NCI-H2107 (cell line): ENCODE data around the gene PPHLN1.
"Not testable (repeated sequence)": the region's sequence is repeated elsewhere in the genome, so short reads cannot be mapped to it uniquely, and the experiment has no call there.

Experiments used
- DNase-seq: peaks from one replicate; lab custom pipeline; 2025; lab: John Stamatoyannopoulos, UW

Gene PPHLN1

DNA sequence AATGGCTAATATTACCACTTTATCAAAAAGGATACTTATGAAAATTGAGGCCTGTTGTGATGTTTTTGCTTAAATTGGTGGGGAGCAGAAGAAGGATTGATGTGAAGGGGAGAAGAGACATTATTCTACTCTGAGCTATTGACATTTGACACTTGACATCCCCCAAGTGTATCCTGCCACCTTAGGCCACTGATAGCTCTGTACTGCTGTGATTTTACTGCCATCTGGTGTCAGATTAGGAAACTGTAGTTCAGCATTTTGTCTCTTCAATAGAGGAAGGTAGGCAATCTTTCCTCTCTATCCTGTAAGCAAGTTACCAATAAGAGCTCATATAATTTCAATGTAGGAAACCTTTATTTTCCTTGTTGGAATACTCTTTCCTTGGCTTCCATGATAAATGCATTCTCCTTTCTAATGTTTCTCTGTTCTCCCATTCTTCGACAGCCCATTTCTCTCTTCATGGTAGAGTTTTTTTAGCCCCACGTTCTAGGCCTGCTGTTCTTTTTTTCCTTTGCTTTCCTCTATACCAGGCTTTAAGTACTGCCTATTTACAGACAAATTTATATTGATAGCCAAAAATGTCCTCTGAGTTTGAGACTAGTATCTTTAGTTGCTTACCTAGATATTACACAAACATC is 46.3 kb downstream of the PPHLN1 start:
- peak; percentile 28 for DNase-seq

- no peak for DNase-seq
Observed at GRCh38 chr12:42373669-42374068, 47.7 kb downstream of the PPHLN1 start.

- no peak for DNase-seq
Observed at GRCh38 chr12:42380733-42381132, 54.8 kb downstream of the PPHLN1 start.

DNA sequence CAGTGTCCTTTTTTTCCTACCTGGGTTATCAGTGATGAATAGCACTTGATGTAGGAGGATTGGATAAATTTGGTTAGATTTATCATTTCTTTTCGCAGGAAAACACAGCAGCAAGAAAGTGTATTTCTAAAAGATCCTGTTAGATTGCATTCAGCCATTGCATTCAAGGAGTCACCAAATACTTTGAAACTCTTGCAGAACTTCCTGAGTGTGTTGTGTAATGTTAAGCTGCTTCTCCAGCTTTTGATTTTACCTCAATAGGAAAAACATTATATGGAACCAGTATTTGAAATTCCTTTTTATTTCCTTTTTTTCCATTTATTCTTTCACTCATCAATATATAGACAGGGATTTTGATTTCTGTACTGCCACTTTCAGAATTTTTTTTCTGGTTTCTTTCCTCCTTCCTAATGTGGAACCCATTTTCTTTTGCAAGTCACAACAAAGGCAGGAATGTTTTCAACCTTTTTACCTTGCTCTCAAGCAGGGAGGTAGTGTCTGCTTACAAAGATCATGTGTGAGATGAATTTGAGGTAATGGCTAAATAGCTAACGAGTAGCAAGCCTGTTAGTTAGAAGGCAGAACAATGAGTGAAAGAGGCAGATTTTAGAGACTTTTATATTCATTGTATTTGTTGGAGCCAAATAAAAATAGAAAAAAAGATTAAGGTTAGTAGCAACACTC is 56.2 kb downstream of the PPHLN1 start:
- DNase-seq, result no peak

GRCh38 chr12:42385326-42385841 is 59.4 kb downstream of the PPHLN1 start:
- no peak for DNase-seq

- DNase-seq, result no peak
Observed at GRCh38 chr12:42386308-42386707, 60.3 kb downstream of the PPHLN1 start.

DNA sequence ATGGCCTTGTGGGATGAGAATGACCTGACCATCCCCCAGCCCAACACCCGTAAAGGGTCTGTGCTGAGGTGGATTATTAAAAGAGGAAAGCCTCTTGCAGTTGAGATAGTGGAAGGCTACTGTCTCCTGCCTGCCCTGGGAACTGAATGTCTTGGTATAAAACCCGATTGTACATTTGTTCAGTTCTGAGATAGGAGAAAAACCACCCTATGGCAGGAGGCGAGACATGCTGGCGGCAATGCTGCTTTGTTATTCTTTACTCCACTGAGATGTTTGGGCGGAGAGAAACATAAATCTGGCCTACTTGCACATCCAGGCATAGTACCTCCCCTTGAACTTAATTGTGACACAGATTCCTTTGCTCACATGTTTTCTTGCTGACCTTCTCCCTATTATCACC is 62.1 kb downstream of the PPHLN1 start:
- DNase-seq, result not testable (repeated sequence)

GRCh38 chr12:42394429-42394828 is 68.5 kb downstream of the PPHLN1 start:
- no peak for DNase-seq

GRCh38 chr12:42396473-42397259 is 70.7 kb downstream of the PPHLN1 start:
- DNase-seq, result no peak

- no peak for DNase-seq
Observed at GRCh38 chr12:42402821-42403411, 76.9 kb downstream of the PPHLN1 start.

DNA sequence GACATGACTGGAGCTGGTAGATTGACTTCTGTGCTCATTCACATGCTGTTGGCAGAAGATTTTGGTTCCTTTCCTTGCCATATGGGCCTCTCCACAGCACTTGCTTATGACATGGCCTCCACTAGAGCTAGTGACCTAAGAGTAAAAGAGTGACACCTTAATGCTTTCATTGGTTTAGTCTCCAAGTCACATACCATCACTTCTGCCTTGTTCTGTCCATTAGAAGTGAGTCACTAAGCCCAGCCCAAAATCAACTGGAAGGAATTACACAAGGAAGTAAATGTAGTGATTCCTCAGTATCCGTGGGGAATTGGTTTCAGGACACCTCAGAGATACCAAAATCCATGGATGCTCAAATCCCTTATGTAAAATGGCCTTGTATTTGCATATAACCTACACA is 81.3 kb downstream of the PPHLN1 start:
- no peak for DNase-seq

DNA sequence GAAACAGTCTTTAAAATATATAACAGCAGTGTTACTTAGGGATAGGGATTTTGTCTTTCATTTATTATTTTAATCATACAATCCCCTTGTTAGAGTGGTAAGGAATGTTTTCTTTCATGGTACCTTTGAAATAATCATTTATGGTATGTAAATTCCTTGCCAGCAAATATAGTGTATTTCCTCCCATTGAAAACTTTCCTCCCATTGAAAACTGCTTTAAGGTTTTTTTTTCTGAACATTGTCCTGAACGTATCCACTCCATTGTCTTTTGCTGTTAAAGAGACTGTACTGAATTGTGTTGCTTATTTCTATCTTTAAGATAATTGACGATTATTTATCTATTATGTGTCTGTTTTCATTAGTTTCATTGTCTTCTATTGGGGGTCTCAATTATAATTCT is 83.5 kb downstream of the PPHLN1 start:
- no peak for DNase-seq

DNA sequence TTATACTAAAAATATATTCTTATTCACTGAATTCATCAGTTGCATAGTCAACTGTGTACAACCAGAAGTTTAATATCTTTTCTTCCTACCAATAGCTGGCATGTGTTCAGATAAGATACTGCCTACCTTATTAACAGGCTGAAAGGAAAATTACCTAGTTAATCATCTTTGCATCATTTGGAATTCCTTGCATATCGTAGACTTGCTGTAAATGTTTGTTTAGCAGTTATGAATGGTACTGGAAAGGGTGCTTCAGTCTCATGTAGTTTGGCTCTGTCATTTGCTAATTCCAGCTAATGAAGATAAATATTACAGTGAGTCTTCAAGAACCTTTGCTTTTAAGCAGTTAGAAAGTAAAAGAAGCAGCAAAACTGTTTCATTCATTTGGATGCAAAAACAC is 84.4 kb downstream of the PPHLN1 start:
- no peak for DNase-seq

- no peak for DNase-seq
Observed at GRCh38 chr12:42420395-42420794, 94.4 kb downstream of the PPHLN1 start.

- no peak for DNase-seq
Observed at GRCh38 chr12:42421844-42422779, 96.1 kb downstream of the PPHLN1 start.

- DNase-seq, result no peak
Observed at GRCh38 chr12:42422785-42423184, 96.8 kb downstream of the PPHLN1 start.

- no peak for DNase-seq
Observed at GRCh38 chr12:42426746-42427145, 100.8 kb downstream of the PPHLN1 start.

DNA sequence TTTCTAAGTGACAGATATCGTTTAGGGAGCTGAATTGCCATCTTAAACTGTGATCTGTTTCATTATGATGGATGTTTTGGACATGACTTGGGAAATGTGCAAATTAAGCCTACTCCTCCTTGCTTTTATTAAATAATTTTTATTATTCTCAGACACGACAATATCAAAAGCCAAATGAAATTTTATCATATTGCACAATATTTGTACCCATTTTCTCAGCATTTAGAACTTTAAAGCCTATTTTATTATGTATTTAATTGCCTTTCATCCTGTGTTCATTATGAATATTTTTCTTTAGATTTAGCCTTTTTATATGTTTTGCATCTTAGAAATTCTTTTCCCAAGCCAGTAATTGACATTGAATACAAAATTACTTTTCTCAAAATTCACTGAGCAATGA is 102.9 kb downstream of the PPHLN1 start:
- no peak for DNase-seq

- DNase-seq, result no peak
Observed at GRCh38 chr12:42432517-42433140, 106.7 kb downstream of the PPHLN1 start.

DNA sequence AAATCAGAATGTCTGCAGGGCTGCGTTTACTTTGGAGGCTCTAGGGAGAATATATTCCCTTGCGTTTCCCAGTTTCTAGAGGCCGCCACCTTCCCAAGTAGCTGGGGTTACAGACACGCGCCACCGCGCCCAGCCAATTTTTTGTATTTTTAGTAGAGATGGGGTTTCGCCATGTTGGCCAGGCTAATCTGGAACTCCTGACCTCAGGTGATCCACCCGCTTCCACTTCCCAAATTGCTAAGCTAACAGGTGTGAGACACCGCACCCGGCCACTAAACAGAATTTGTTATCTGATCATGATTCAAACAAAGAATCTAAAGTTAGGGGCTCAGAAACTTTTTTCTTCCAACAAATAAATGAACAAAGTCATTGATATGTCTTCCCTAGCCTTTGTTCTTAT is 114.6 kb downstream of the PPHLN1 start:
- DNase-seq, result no peak

- DNase-seq, result no peak
Observed at GRCh38 chr12:42442311-42442759, 116.4 kb downstream of the PPHLN1 start.
